ENCODE data around the gene UCN. TPM values are rescaled to one million over a fixed set of nuclear protein-coding genes. Genes with fewer than 3 reads are reported as not detected.

Gene UCN
- total and polyA plus RNA-seq, 2 of the 4 experiments (the other 2 are of a cell fraction): 0.22 TPM; not detected in 1

GRCh38 chr2:27306573-27307286 lies 1.5 kb downstream of the UCN start:
- Histone ChIP-seq H4K5ac (ENCODE audit: low read depth, low read length) (no peak overlapping the region), H3K18ac (ENCODE audit: low read depth, low read length) (no peak overlapping the region), H2AFZ (replicated peaks; ENCODE audit: low read length, poor library complexity) (peak overlapping the region; percentile 36), H3K56ac (ENCODE audit: extremely low read depth, insufficient read depth, low read length) (no peak overlapping the region), H3K4me3 (ENCODE audit: insufficient read depth, low read depth, low read length) (no peak overlapping the region), H3K4me1 (ENCODE audit: control insufficient read depth, insufficient read depth, low read length) (no peaks in the 10 kb centered on the region; the same call in 1 of the 2 replicates), H2AK5ac (ENCODE audit: low read depth, low read length) (no peak overlapping the region), H4K20me1 (ENCODE audit: insufficient read depth, low read length) (peaks cover 10% of the 10 kb centered on the region), H3K9ac (ENCODE audit: low read depth, low read length) (no peak overlapping the region), H3K79me1 (ENCODE audit: low read depth in 1 of 2, low read length in 2 of 2) (no peaks in the 10 kb centered on the region), H2BK15ac (ENCODE audit: low read depth, low read length) (no peak overlapping the region), H3K27ac (ENCODE audit: insufficient read depth, low read length) (no peak overlapping the region), H3K4ac (ENCODE audit: low read depth, low read length) (no peak overlapping the region), H4K91ac (ENCODE audit: insufficient read depth, low read depth, low read length) (no peak overlapping the region), H2BK120ac (ENCODE audit: low read depth, low read length) (no peak overlapping the region), H3K27me3 (ENCODE audit: control insufficient read depth, insufficient read depth, low read length) (peaks cover 41% of the 10 kb centered on the region), H3K9me1 (ENCODE audit: insufficient read depth, low read length) (no peaks in the 10 kb centered on the region; the same call in 1 of the 2 replicates), H2AK9ac (replicated peaks; ENCODE audit: low read depth, low read length, poor library complexity) (no peak overlapping the region), H3K36me3 (ENCODE audit: control insufficient read depth, insufficient read depth, low read length) (peaks cover 11% of the 10 kb centered on the region), H2BK5ac (ENCODE audit: low read depth, low read length, poor library complexity, severe bottlenecking) (no peak overlapping the region), H3K4me2 (ENCODE audit: low read depth, low read length) (no peak overlapping the region; the same call in 1 of the 2 replicates), H3K14ac (replicated peaks; ENCODE audit: low read depth, low read length) (no peak overlapping the region), H3K23ac (ENCODE audit: low read depth, low read length) (no peak overlapping the region), H3K9me3 (ENCODE audit: control insufficient read depth, insufficient read depth, low read length) (no peaks in the 10 kb centered on the region; the same call in 1 of the 2 replicates), H4K8ac (ENCODE audit: low read depth in 2 of 2, low read length in 2 of 2) (no peak overlapping the region), H2BK20ac (ENCODE audit: low read depth, low read length) (no peak overlapping the region)
- 2% methylated on average over 9 of the region's 51 CpGs; no CpG with 5 or more reads in 1 of the 2 experiments for WGBS, 2 experiments (ENCODE audit: extremely low coverage in 2 of 2, insufficient read length in 1 of 2)
- ChIA-PET CTCF (no interaction called here), POLR2A (ENCODE audit: unreplicated experiment) (interaction anchor here (0.6 kb wide), 1 partner anchor 60 kb away, joined by 3 read pairs; no protein-coding TSS in a partner anchor)
- BruUV-seq (replicated peaks): no TSS peak
- intact Hi-C loops (cut with micrococcal nuclease) (no loop called here), in situ Hi-C loops (cut with MboI; ENCODE audit: low sequenced_read_pairs) (no loop called here), dilution Hi-C loops (cut with HindIII; ENCODE audit: low sequenced_read_pairs, unreplicated experiment) (no loop called here)
- no peak for DNase-seq
- no peak for TF ChIP-seq CEBPB (IDR thresholded peaks at IDR 0.05; ENCODE audit: low read depth, low read length)
- no peak for TF ChIP-seq BHLHE40 (IDR thresholded peaks at IDR 0.05; ENCODE audit: low read depth, low read length)
- TF ChIP-seq MXI1 (IDR thresholded peaks at IDR 0.05; ENCODE audit: borderline replicate concordance, low read depth, low read length): no peak
- no peak for TF ChIP-seq MAZ (IDR thresholded peaks at IDR 0.05; ENCODE audit: borderline replicate concordance, low read depth, low read length)
- no peak for TF ChIP-seq FOS (IDR thresholded peaks at IDR 0.05; ENCODE audit: low read depth, low read length)
- no peak for TF ChIP-seq USF2 (IDR thresholded peaks at IDR 0.05; ENCODE audit: low read depth, low read length)
- TF ChIP-seq POLR2A (IDR thresholded peaks at IDR 0.05; ENCODE audit: low read depth, low read length): no peak
- TF ChIP-seq NFE2L2 (IDR thresholded peaks at IDR 0.05; ENCODE audit: low read depth, low read length): no peak
- TF ChIP-seq MAFK (IDR thresholded peaks at IDR 0.05; ENCODE audit: low read depth, low read length): no peak
- TF ChIP-seq RFX5 (IDR thresholded peaks at IDR 0.05; ENCODE audit: low read depth, low read length): no peak
- TF ChIP-seq SMC3 (IDR thresholded peaks at IDR 0.05; ENCODE audit: low read depth, low read length): no peak
- TF ChIP-seq CTCF (conservative IDR thresholded peaks at IDR 0.05; ENCODE audit: low read depth, low read length): no peak
- no peak for TF ChIP-seq ELK1 (IDR thresholded peaks at IDR 0.05; ENCODE audit: borderline replicate concordance, low read depth, low read length)
- no peak for TF ChIP-seq RCOR1 (IDR thresholded peaks at IDR 0.05; ENCODE audit: insufficient replicate concordance, low read length)
- TF ChIP-seq CHD1 (IDR thresholded peaks at IDR 0.05; ENCODE audit: low read depth, low read length): no peak
- ATAC-seq (ENCODE audit: low read depth): peak; percentile 6

Measured in IMR-90 (cell line).